ENCODE measurements around the gene PHLDA3.

DNA sequence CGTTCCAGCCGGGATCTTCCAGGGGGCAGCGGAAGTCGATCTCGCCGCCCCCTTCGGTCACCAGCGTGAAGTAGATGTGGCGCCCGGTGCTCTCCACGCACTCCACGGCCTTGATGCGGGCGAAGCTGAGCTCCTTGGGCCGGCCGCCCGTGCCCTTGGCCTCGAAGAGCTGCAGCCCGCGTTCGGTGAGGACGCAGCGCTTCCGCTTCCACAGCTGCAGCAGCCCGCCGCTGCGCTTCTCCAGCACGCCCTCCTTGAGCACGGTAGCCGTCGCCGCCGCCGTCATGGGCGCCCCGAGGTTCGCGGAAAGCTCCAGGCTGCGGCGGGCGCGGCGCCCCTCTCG lies 516 bp downstream of the PHLDA3 start:
- TF ChIP-seq, protein P1, sequence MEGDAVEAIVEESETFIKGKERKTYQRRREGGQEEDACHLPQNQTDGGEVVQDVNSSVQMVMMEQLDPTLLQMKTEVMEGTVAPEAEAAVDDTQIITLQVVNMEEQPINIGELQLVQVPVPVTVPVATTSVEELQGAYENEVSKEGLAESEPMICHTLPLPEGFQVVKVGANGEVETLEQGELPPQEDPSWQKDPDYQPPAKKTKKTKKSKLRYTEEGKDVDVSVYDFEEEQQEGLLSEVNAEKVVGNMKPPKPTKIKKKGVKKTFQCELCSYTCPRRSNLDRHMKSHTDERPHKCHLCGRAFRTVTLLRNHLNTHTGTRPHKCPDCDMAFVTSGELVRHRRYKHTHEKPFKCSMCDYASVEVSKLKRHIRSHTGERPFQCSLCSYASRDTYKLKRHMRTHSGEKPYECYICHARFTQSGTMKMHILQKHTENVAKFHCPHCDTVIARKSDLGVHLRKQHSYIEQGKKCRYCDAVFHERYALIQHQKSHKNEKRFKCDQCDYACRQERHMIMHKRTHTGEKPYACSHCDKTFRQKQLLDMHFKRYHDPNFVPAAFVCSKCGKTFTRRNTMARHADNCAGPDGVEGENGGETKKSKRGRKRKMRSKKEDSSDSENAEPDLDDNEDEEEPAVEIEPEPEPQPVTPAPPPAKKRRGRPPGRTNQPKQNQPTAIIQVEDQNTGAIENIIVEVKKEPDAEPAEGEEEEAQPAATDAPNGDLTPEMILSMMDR (IDR thresholded peaks at IDR 0.05; ENCODE audit: borderline replicate concordance, extremely low read depth, low read length, poor library complexity, severe bottlenecking), result no peak
- TF ChIP-seq EZH2 (IDR thresholded peaks at IDR 0.05; ENCODE audit: borderline replicate concordance, low read depth, low read length, severe bottlenecking), result no peak

All from DND-41 (cell line).